NT2/D1 (cell line): ENCODE measurements around the gene BRME1.

ENCODE experiments used
- DNase-seq: peaks from one replicate; pipeline ENCODE4 v3.0.0-alpha.2; 2011; ENCODE audit warnings: low read depth, low spot score
- H3K27me3 ChIP-seq: 2 replicates; pipeline ENCODE4 v1.6.0; 2011; ENCODE audit warnings: mild to moderate bottlenecking; ENCODE audit not compliant: insufficient read length, insufficient read depth
- H3K36me3 ChIP-seq: 2 replicates; pipeline ENCODE4 v1.6.1; 2011; ENCODE audit warnings: mild to moderate bottlenecking, low read length, mixed read lengths; ENCODE audit not compliant: insufficient read depth, insufficient read length
- H3K4me1 ChIP-seq: 2 replicates; pipeline ENCODE4 v1.5.1; 2011; ENCODE audit not compliant: insufficient read depth, insufficient read length
- H3K4me3 ChIP-seq: 2 replicates; pipeline ENCODE4 v1.5.1; 2011; ENCODE audit warnings: low read depth; ENCODE audit not compliant: insufficient read length
- H3K9ac ChIP-seq: 2 replicates; pipeline ENCODE4 v1.6.0; 2011; ENCODE audit warnings: low read depth; ENCODE audit not compliant: insufficient read length
- H3K9me3 ChIP-seq: 2 replicates; pipeline ENCODE4 v1.5.1; 2011; ENCODE audit warnings: mild to moderate bottlenecking, low read length; ENCODE audit not compliant: insufficient read depth
- SUZ12 ChIP-seq: IDR thresholded peaks from 2 replicates; pipeline ENCODE4 v1.6.1; 2011; ENCODE audit not compliant: insufficient read length, insufficient read depth; ENCODE audit errors: extremely low read depth
- YY1 ChIP-seq: IDR thresholded peaks from 2 replicates; pipeline ENCODE4 v1.6.1; 2011; ENCODE audit not compliant: insufficient read length, insufficient read depth
- ZNF274 ChIP-seq: IDR thresholded peaks from 2 replicates; pipeline ENCODE4 v1.6.1; 2011; ENCODE audit warnings: mild to moderate bottlenecking, low read depth, low read length

Gene BRME1

GRCh38 chr19:13850910-13851733 is 54.8 kb downstream of the BRME1 start:
- DNase-seq = no peak
- TF ChIP-seq YY1 (no peak), ZNF274 (no peak), SUZ12 (no peak)
- H3K4me1 ChIP-seq = peaks cover 18% of the 10 kb centered on the region
- H3K27me3 ChIP-seq = no peaks in the 10 kb centered on the region
- H3K9me3 ChIP-seq = no peaks in the 10 kb centered on the region
- no peaks in the 10 kb centered on the region for H3K36me3 ChIP-seq
- peak overlapping the region; percentile 82 for H3K9ac ChIP-seq
- H3K4me3 ChIP-seq = peak overlapping the region; percentile 12

- Histone ChIP-seq H3K9ac (peak overlapping the region; percentile 71), H3K27me3 (no peaks in the 10 kb centered on the region), H3K4me1 (peaks cover 19% of the 10 kb centered on the region), H3K36me3 (no peaks in the 10 kb centered on the region), H3K9me3 (no peaks in the 10 kb centered on the region), H3K4me3 (peak overlapping the region; percentile 12)
- DNase-seq = peak; percentile 80
- TF ChIP-seq ZNF274 (no peak), YY1 (no peak), SUZ12 (no peak)
Measured at GRCh38 chr19:13849991-13850909, 55.7 kb downstream of the BRME1 start.

- H3K9ac ChIP-seq = peak overlapping the region; percentile 42
- H3K9me3 ChIP-seq = no peaks in the 10 kb centered on the region
- no peak for DNase-seq
- no peak for TF ChIP-seq YY1
- TF ChIP-seq ZNF274 = no peak
- TF ChIP-seq SUZ12 = no peak
- peaks cover 20% of the 10 kb centered on the region for H3K4me1 ChIP-seq
- H3K27me3 ChIP-seq = no peaks in the 10 kb centered on the region
- H3K4me3 ChIP-seq = no peak overlapping the region
- no peaks in the 10 kb centered on the region for H3K36me3 ChIP-seq
Measured at GRCh38 chr19:13848798-13849676, 56.9 kb downstream of the BRME1 start.

GRCh38 chr19:13848340-13848677 is 57.6 kb downstream of the BRME1 start:
- Histone ChIP-seq H3K9me3 (no peaks in the 10 kb centered on the region), H3K27me3 (no peaks in the 10 kb centered on the region), H3K4me3 (no peak overlapping the region), H3K36me3 (no peaks in the 10 kb centered on the region), H3K9ac (no peak overlapping the region), H3K4me1 (peaks cover 27% of the 10 kb centered on the region)
- TF ChIP-seq SUZ12 = no peak
- TF ChIP-seq YY1 = no peak
- TF ChIP-seq ZNF274 = no peak
- DNase-seq = no peak

- TF ChIP-seq SUZ12 = no peak
- no peak for TF ChIP-seq YY1
- no peak for TF ChIP-seq ZNF274
- peaks cover 30% of the 10 kb centered on the region for H3K4me1 ChIP-seq
- no peaks in the 10 kb centered on the region for H3K27me3 ChIP-seq
- H3K36me3 ChIP-seq = no peaks in the 10 kb centered on the region
- no peaks in the 10 kb centered on the region for H3K9me3 ChIP-seq
- H3K9ac ChIP-seq = peak overlapping the region; percentile 81
- peak; percentile 91 for DNase-seq
- peak overlapping the region; percentile 57 for H3K4me3 ChIP-seq
Measured at GRCh38 chr19:13847407-13848339, 58.2 kb downstream of the BRME1 start.
